ENCODE results near the gene KCNIP1. TPM values are rescaled to one million over a fixed set of nuclear protein-coding genes. Genes with fewer than 3 reads are reported as not detected.

The KCNIP1 gene
- polyA plus RNA-seq, 1 donor from 2014 or later, result 13.8 TPM

DNA sequence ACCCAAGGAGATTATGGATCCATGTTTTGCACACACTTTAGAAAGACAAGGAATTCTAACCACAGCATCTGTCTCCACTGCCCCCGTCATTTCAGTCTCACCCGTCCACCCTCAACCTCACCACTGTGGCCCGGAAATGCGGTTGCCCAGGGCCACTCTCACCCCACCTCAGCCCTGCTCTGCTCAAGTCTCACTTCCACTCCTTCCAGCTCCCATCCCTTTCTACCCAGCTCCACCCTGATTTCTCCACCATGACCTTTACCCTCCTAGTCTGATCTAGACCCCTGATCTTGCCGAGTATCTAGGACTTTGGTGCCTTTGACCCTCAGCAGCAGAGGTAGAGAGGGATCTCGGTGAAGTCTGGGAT is 7.2 kb upstream of the KCNIP1 start:
- no peak overlapping the region for H3K27ac ChIP-seq (ENCODE audit: low read length)
- no peaks in the 10 kb centered on the region for H4K20me1 ChIP-seq (ENCODE audit: insufficient read depth)

DNA sequence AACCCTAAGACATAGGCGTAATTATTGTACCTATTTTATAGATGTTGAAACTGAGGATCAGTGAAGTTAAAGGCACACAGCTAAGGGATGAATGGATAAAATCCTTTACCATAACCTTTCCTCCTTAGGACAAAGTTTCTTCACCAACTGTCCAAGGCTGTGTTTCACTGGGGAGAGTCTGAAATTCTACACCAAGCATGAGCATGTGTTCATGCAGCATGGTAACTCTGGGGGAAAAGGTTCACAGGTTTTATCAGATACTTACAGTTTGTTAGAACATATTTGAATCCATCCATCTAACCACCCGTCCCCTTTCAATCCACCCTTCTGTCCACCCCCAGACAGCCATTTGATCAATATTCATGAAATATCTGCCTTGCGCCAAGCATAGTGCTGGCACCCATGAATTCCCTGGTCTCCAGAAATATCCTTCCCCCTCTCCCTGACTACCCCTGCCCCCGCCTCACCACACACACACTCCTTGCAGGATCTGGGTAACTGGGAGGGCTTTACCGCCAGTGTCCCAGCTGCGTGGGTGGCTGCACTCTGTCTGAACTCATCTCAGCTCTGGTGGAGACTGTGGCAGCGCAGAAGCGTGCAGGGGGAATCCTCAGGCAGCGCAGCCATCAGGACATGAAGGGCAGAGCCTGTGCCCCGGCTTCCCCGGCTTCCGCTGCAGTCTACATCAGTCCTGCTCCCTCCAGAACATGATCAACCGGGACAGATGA is 6.3 kb upstream of the KCNIP1 start:
- Histone ChIP-seq H3K27ac (ENCODE audit: low read length) (no peak overlapping the region), H4K20me1 (ENCODE audit: insufficient read depth) (no peaks in the 10 kb centered on the region), H3F3A (ENCODE audit: insufficient read depth, low read length, poor library complexity, severe bottlenecking) (no peaks in the 10 kb centered on the region), H3K27me3 (ENCODE audit: insufficient read depth, low read depth, low read length) (no peaks in the 10 kb centered on the region), H3K79me2 (replicated peaks; ENCODE audit: insufficient read depth, low read length) (no peaks in the 10 kb centered on the region), H3K9ac (ENCODE audit: low read length) (no peak overlapping the region), H2AFZ (ENCODE audit: low read depth, low read length) (no peak overlapping the region), H3K9me2 (ENCODE audit: insufficient read depth, low read length) (no peaks in the 10 kb centered on the region), H3K9me3 (ENCODE audit: low read length) (no peaks in the 10 kb centered on the region), H3K36me3 (ENCODE audit: insufficient read depth, low read length) (no peaks in the 10 kb centered on the region), H3K4me2 (ENCODE audit: low read length) (no peak overlapping the region), H3K4me3 (ENCODE audit: low read length) (no peak overlapping the region)
- no peak for TF ChIP-seq POLR2AphosphoS5 (IDR thresholded peaks at IDR 0.05)
- no peak for TF ChIP-seq TAF1 (IDR thresholded peaks at IDR 0.05; ENCODE audit: low read depth)
- no peak for TF ChIP-seq SMC3 (conservative IDR thresholded peaks at IDR 0.05; ENCODE audit: poor library complexity)
- TF ChIP-seq, protein P1, sequence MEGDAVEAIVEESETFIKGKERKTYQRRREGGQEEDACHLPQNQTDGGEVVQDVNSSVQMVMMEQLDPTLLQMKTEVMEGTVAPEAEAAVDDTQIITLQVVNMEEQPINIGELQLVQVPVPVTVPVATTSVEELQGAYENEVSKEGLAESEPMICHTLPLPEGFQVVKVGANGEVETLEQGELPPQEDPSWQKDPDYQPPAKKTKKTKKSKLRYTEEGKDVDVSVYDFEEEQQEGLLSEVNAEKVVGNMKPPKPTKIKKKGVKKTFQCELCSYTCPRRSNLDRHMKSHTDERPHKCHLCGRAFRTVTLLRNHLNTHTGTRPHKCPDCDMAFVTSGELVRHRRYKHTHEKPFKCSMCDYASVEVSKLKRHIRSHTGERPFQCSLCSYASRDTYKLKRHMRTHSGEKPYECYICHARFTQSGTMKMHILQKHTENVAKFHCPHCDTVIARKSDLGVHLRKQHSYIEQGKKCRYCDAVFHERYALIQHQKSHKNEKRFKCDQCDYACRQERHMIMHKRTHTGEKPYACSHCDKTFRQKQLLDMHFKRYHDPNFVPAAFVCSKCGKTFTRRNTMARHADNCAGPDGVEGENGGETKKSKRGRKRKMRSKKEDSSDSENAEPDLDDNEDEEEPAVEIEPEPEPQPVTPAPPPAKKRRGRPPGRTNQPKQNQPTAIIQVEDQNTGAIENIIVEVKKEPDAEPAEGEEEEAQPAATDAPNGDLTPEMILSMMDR (IDR thresholded peaks at IDR 0.05; ENCODE audit: poor library complexity, severe bottlenecking), result no peak
- no peak for TF ChIP-seq EZH2 (IDR thresholded peaks at IDR 0.05; ENCODE audit: borderline replicate concordance, insufficient read depth, low read length, poor library complexity, severe bottlenecking)
- TF ChIP-seq EP300 (conservative IDR thresholded peaks at IDR 0.05; ENCODE audit: poor library complexity, severe bottlenecking), result no peak
- TF ChIP-seq MXI1 (conservative IDR thresholded peaks at IDR 0.05; ENCODE audit: poor library complexity, severe bottlenecking), result no peak
- no peak for TF ChIP-seq RAD21 (conservative IDR thresholded peaks at IDR 0.05)

More for the DNA sequence above, 7.2 kb upstream of the KCNIP1 start:
- Histone ChIP-seq H3K9me2 (ENCODE audit: insufficient read depth, low read length) (no peaks in the 10 kb centered on the region), H3K79me2 (replicated peaks; ENCODE audit: insufficient read depth, low read length) (no peaks in the 10 kb centered on the region), H3K4me3 (ENCODE audit: low read length) (no peak overlapping the region), H3K4me2 (ENCODE audit: low read length) (no peak overlapping the region), H3K9me3 (ENCODE audit: low read length) (no peaks in the 10 kb centered on the region), H2AFZ (ENCODE audit: low read depth, low read length) (no peak overlapping the region), H3K27me3 (ENCODE audit: insufficient read depth, low read depth, low read length) (no peaks in the 10 kb centered on the region), H3K36me3 (ENCODE audit: insufficient read depth, low read length) (no peaks in the 10 kb centered on the region), H3F3A (ENCODE audit: insufficient read depth, low read length, poor library complexity, severe bottlenecking) (no peaks in the 10 kb centered on the region), H3K9ac (ENCODE audit: low read length) (no peak overlapping the region)
- TF ChIP-seq POLR2AphosphoS5 (IDR thresholded peaks at IDR 0.05) (no peak), EZH2 (IDR thresholded peaks at IDR 0.05; ENCODE audit: borderline replicate concordance, insufficient read depth, low read length, poor library complexity, severe bottlenecking) (no peak), RAD21 (conservative IDR thresholded peaks at IDR 0.05) (no peak), TAF1 (IDR thresholded peaks at IDR 0.05; ENCODE audit: low read depth) (no peak), MXI1 (conservative IDR thresholded peaks at IDR 0.05; ENCODE audit: poor library complexity, severe bottlenecking) (no peak)

DNA sequence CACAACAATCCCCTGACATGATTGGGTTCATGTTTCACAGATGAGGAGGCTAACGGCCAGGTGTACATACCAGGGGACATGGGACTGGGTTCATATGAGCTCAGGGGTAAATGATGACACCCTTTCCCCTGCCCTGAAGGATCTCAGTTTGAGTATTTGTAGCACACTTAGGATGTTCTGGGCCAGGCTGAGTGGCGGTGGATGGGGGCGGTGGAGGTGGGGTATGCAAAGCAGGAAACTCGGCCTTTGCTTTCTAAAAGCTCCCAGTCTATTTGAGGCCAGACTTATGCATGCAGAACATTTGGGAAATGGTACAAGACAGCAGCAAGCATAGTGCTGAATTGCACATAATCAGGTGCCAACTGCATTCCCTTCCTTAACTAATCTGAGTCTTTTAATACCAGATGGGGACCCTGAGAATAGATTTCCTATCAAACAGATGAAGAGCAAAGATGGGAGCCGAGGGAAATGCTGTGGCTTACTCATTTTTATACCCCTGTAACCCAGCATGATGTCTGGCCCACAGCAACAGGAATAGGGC is 4.9 kb upstream of the KCNIP1 start:
- no peak overlapping the region for H3K4me2 ChIP-seq (ENCODE audit: low read length)
- H4K20me1 ChIP-seq (ENCODE audit: insufficient read depth), result no peaks in the 10 kb centered on the region
- no peaks in the 10 kb centered on the region for H3K36me3 ChIP-seq (ENCODE audit: insufficient read depth, low read length)
- no peak overlapping the region for H3K27ac ChIP-seq (ENCODE audit: low read length)
- no peaks in the 10 kb centered on the region for H3K27me3 ChIP-seq (ENCODE audit: insufficient read depth, low read depth, low read length)
- TF ChIP-seq TAF1 (IDR thresholded peaks at IDR 0.05; ENCODE audit: low read depth) (no peak), POLR2AphosphoS5 (IDR thresholded peaks at IDR 0.05) (no peak), EP300 (conservative IDR thresholded peaks at IDR 0.05; ENCODE audit: poor library complexity, severe bottlenecking) (no peak), SMC3 (conservative IDR thresholded peaks at IDR 0.05; ENCODE audit: poor library complexity) (no peak), RAD21 (conservative IDR thresholded peaks at IDR 0.05) (no peak), EZH2 (IDR thresholded peaks at IDR 0.05; ENCODE audit: borderline replicate concordance, insufficient read depth, low read length, poor library complexity, severe bottlenecking) (no peak), MXI1 (conservative IDR thresholded peaks at IDR 0.05; ENCODE audit: poor library complexity, severe bottlenecking) (no peak)
- TF ChIP-seq, protein P1 (IDR thresholded peaks at IDR 0.05; ENCODE audit: poor library complexity, severe bottlenecking), result no peak
- TF ChIP-seq, protein P2, sequence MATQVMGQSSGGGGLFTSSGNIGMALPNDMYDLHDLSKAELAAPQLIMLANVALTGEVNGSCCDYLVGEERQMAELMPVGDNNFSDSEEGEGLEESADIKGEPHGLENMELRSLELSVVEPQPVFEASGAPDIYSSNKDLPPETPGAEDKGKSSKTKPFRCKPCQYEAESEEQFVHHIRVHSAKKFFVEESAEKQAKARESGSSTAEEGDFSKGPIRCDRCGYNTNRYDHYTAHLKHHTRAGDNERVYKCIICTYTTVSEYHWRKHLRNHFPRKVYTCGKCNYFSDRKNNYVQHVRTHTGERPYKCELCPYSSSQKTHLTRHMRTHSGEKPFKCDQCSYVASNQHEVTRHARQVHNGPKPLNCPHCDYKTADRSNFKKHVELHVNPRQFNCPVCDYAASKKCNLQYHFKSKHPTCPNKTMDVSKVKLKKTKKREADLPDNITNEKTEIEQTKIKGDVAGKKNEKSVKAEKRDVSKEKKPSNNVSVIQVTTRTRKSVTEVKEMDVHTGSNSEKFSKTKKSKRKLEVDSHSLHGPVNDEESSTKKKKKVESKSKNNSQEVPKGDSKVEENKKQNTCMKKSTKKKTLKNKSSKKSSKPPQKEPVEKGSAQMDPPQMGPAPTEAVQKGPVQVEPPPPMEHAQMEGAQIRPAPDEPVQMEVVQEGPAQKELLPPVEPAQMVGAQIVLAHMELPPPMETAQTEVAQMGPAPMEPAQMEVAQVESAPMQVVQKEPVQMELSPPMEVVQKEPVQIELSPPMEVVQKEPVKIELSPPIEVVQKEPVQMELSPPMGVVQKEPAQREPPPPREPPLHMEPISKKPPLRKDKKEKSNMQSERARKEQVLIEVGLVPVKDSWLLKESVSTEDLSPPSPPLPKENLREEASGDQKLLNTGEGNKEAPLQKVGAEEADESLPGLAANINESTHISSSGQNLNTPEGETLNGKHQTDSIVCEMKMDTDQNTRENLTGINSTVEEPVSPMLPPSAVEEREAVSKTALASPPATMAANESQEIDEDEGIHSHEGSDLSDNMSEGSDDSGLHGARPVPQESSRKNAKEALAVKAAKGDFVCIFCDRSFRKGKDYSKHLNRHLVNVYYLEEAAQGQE (IDR thresholded peaks at IDR 0.05; ENCODE audit: borderline replicate concordance), result no peak
- H3K9ac ChIP-seq (ENCODE audit: low read length), result no peak overlapping the region
- H3K79me2 ChIP-seq (replicated peaks; ENCODE audit: insufficient read depth, low read length), result no peaks in the 10 kb centered on the region
- H3K9me3 ChIP-seq (ENCODE audit: low read length), result no peaks in the 10 kb centered on the region
- H3K9me2 ChIP-seq (ENCODE audit: insufficient read depth, low read length), result no peaks in the 10 kb centered on the region
- no peaks in the 10 kb centered on the region for H3F3A ChIP-seq (ENCODE audit: insufficient read depth, low read length, poor library complexity, severe bottlenecking)
- H3K4me3 ChIP-seq (ENCODE audit: low read length), result no peak overlapping the region
- H2AFZ ChIP-seq (ENCODE audit: low read depth, low read length), result no peak overlapping the region
